Activated T-helper 17 cell treated with anti-CD3 and anti-CD28 coated beads, Interleukin-2, amount 50 U/mL, for 72 hours (primary cell): ENCODE measurements around the gene SOX18. TPM values are rescaled to one million over a fixed set of nuclear protein-coding genes. Genes with fewer than 3 reads are reported as not detected.

Source experiments
- ATAC-seq: fragments of 150-1000 bp; cut with Tn5 transposase; replicated peaks from 2 replicates; pipeline ENCODE4 v1.10.0; 2021; ENCODE audit warnings: mild to moderate bottlenecking, moderate library complexity
- H3K27ac Mint-ChIP-seq: one replicate; pipeline ENCODE4 v1.8.0; 2022; ENCODE audit warnings: mixed read lengths
- H3K27me3 Mint-ChIP-seq: one replicate; pipeline ENCODE4 v1.8.0; 2022; ENCODE audit warnings: mixed read lengths
- H3K36me3 Mint-ChIP-seq: one replicate; pipeline ENCODE4 v1.8.0; 2022; ENCODE audit warnings: low read depth, mild to moderate bottlenecking, mixed read lengths
- H3K4me1 Mint-ChIP-seq: one replicate; pipeline ENCODE4 v1.8.0; 2022; ENCODE audit warnings: mixed read lengths
- H3K4me3 Mint-ChIP-seq: one replicate; pipeline ENCODE4 v1.8.0; 2022; ENCODE audit warnings: mild to moderate bottlenecking, mixed read lengths
- H3K9me3 Mint-ChIP-seq: one replicate; pipeline ENCODE4 v1.8.0; 2022; ENCODE audit warnings: mixed read lengths
- total RNA-seq, 2 donors: library from RNA; stranded (reverse); gene quantifications; one replicate each; pipeline ENCODE4 v1.2.3, GENCODE V29; 2022

SOX18 gene
- total RNA-seq, 2 donors from 2014 or later: 0.13 to 0.22 TPM

DNA sequence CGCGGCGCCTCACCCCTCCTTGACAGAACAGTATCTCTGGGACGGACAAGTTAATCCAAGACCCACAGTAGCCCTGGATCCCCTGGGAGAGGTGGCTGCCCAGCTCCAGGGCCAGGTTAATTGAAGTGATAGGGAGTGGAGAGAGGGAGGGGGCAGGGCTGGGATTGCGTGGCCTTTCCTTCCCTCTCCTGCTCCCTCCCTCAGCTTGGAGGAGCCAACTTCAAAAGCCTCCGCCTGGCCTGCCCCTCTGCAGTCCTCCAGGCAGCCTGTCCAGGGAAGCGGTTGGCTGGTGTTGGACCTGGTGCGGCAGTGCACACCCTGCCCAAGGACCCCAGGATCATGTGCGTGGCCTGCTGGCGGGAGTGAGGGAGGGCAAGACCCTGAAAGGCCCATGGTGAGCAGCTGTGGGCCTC is 13.5 kb downstream of the SOX18 start, which contains the start of gene C20orf204:
TSS of gene C20orf204 (plus strand) at position 250 of the 413 bp plus-strand sequence. CDS start at position 392, 142 bp downstream.
- Mint-ChIP-seq H3K27ac (peak within 1 kb of the TSS; percentile 95), H3K4me1 (peaks cover 27% of the 10 kb centered on the region), H3K4me3 (peak within 1 kb of the TSS; percentile 78), H3K36me3 (peaks cover 42% of the 10 kb centered on the region), H3K9me3 (no peaks in the 10 kb centered on the region), H3K27me3 (no peaks in the 10 kb centered on the region)
- ATAC-seq: no peak

- ATAC-seq: peak; percentile 69
- Mint-ChIP-seq H3K27ac (peak overlapping the region; percentile 95), H3K4me1 (peaks cover 27% of the 10 kb centered on the region), H3K27me3 (no peaks in the 10 kb centered on the region), H3K36me3 (peaks cover 48% of the 10 kb centered on the region), H3K4me3 (peak overlapping the region; percentile 78), H3K9me3 (no peaks in the 10 kb centered on the region)
Observed at GRCh38 chr20:64035066-64035932, 14.1 kb downstream of the SOX18 start.

- peaks cover 61% of the 10 kb centered on the region for H3K36me3 Mint-ChIP-seq
Observed at GRCh38 chr20:64033981-64034493, 15.4 kb downstream of the SOX18 start.

DNA sequence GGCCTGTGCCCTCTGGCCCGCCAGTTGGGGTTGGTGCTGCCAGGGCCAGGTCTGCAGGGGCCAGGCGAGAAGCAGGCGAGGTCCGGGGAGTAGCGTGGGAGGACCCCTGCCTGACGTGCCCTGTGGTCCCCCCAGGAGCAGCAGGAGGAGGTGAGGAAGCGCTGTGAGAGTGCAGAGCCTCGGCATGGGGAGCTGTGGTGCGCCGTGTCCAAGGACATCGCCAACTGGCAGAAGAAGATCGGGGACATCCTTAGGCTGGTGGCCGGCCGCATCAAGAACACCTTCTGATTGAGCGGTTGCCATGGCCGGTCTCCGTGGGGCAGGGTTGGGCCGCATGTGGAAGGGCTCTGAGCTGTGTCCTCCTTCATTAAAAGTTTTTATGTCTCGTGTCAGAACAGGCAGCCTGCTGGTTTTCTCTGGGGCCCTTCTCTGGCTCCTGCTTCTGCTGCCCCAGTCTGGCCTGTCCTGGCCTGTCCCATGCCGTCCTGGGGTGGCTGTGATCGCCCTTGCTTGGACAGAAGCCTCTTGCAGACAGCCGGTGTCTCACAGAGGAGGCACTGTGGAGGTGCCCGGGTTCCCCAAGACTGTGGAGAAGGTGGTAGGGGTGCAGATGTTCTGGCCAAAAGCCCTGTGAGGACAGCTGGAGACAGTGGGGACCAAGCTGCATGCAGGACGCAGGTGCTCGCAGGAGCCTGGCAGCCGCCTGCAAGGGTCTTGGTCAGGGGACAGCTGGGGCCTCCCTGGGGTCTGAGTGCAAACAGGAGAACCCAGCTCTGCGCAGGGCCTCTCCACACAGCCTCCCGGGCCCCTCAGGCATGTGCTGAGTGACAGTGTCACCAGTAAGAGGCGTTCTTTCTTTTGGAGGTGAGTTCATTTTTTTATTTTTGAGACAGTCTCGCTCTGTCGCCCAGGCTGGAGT is 16.5 kb downstream of the SOX18 start:
- no peak overlapping the region for H3K27ac Mint-ChIP-seq

More at GRCh38 chr20:64033981-64034493, 15.4 kb downstream of the SOX18 start:
- ATAC-seq: no peak
- peak overlapping the region; percentile 95 for H3K27ac Mint-ChIP-seq
- peak overlapping the region; percentile 78 for H3K4me3 Mint-ChIP-seq
- no peaks in the 10 kb centered on the region for H3K27me3 Mint-ChIP-seq
- H3K9me3 Mint-ChIP-seq: no peaks in the 10 kb centered on the region
- peaks cover 20% of the 10 kb centered on the region for H3K4me1 Mint-ChIP-seq

GRCh38 chr20:64031822-64032314 is 17.6 kb downstream of the SOX18 start:
- peaks cover 20% of the 10 kb centered on the region for H3K4me1 Mint-ChIP-seq
- H3K27ac Mint-ChIP-seq: no peak overlapping the region
- no peaks in the 10 kb centered on the region for H3K9me3 Mint-ChIP-seq
- ATAC-seq: no peak
- H3K4me3 Mint-ChIP-seq: no peak overlapping the region
- peaks cover 82% of the 10 kb centered on the region for H3K36me3 Mint-ChIP-seq
- no peaks in the 10 kb centered on the region for H3K27me3 Mint-ChIP-seq

More for the DNA sequence above, 16.5 kb downstream of the SOX18 start:
- peak overlapping the region; percentile 12 for H3K4me3 Mint-ChIP-seq
- H3K36me3 Mint-ChIP-seq: peaks cover 71% of the 10 kb centered on the region
- H3K27me3 Mint-ChIP-seq: no peaks in the 10 kb centered on the region
- peaks cover 20% of the 10 kb centered on the region for H3K4me1 Mint-ChIP-seq
- H3K9me3 Mint-ChIP-seq: no peaks in the 10 kb centered on the region
- ATAC-seq: no peak

- Mint-ChIP-seq H3K9me3 (no peaks in the 10 kb centered on the region), H3K27ac (peak overlapping the region; percentile 74), H3K36me3 (peaks cover 95% of the 10 kb centered on the region), H3K4me1 (peaks cover 19% of the 10 kb centered on the region), H3K27me3 (no peaks in the 10 kb centered on the region), H3K4me3 (no peak overlapping the region)
- ATAC-seq: no peak
Observed at GRCh38 chr20:64030371-64031134, 18.9 kb downstream of the SOX18 start.

DNA sequence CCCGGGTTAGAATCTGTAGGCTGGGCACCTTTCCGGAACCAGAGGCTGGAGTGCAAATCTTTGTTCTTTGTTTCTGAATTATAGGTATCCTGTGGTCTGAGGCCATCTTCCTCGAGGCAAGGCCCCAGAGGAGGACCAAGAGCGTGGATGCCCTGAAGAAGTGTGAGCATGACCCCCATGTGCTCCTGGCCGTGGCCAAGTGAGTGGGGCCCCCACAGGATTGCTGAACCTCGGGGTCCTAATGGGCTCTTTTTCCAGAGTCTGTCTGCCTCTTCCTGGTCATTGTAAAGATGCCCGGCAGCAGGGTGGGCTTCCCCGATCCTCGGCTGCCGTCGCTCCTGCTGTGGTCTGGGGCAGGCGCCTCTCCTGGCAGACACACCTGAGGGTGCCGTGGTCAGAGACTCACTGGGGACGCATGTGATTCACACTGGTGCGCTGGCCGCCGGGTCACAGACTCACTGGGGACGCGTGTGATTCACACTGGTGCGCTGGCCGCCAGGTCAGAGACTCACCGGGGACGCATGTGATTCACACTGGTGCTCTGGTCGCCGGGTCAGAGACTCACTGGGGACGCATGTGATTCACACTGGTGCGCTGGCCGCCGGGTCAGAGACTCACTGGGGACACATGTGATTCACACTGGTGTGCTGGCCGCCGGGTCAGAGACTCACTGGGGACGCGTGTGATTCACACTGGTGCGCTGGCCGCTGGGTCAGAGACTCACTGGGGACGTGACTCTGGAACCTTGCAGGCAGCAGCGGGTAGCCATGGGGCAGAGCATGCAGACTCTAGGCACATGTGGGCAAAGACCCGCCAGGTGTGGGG is 19.9 kb downstream of the SOX18 start:
- no peaks in the 10 kb centered on the region for H3K9me3 Mint-ChIP-seq
- no peak overlapping the region for H3K27ac Mint-ChIP-seq
- H3K27me3 Mint-ChIP-seq: no peaks in the 10 kb centered on the region
- H3K4me1 Mint-ChIP-seq: peaks cover 10% of the 10 kb centered on the region
- ATAC-seq: no peak
- H3K36me3 Mint-ChIP-seq: peaks cover 96% of the 10 kb centered on the region
- no peak overlapping the region for H3K4me3 Mint-ChIP-seq

DNA sequence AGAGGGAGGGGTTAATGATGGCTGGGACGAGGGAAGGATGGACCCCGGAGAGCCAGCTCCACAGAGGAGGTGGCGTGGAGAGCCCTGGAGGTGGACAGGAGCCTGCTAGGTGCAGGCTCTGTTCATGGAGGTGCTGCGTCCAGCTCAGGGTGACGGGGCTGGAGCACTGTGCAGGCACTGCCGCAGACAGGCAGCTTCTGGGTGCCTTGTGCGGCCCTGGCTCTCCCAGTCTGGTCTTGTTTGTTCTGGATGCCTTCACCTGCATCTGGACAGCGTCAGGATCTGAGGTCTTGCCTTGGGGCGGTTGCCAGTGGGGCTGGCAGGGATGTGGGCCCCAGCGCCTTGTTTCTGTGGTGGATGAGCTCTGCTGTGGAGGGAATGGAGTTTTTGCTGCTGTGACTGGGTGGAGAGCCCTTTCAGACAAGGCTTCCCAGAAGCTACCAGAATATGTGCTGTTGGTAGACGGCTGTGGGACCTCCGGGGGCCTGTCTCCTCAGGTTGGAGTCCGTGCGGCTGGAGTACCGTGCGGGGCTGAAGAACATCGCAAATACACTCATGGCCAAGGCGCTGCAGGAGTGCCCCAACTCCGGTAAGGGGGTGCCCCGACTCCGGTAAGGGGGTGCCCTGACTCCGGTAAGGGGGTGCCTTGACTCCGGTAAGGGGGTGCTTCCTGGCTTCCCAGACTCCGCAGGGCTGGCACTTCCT is 21.3 kb downstream of the SOX18 start:
- Mint-ChIP-seq H3K27me3 (no peaks in the 10 kb centered on the region), H3K4me3 (no peak overlapping the region), H3K36me3 (peaks cover 96% of the 10 kb centered on the region), H3K9me3 (no peaks in the 10 kb centered on the region), H3K4me1 (no peaks in the 10 kb centered on the region), H3K27ac (peak overlapping the region; percentile 50)
- no peak for ATAC-seq

DNA sequence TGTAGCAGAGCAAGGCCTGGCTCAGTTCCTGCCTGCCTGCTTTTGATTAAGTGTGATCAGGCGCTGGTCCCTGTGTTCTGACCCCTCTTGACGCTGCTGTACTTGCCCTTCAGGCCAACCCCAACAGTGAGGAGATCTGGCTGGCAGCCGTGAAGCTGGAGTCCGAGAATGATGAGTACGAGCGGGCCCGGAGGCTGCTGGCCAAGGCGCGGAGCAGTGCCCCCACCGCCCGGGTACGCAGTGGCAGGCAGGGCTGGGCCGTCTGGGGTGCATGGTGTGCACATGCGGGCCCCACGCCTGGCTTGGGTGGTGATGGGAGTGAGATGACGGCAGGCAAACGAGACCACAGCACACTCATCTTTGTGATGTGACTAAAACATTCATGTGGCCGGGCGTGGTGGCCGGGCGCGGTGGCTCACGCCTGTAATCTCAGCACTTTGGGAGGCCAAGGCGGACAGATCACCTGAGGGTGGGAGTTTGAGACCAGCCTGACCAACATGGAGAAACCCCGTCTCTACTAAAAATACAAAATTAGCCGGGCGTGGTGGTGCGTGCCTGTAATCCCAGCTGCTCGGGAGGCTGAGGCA is 23.5 kb downstream of the SOX18 start:
- H3K9me3 Mint-ChIP-seq: no peaks in the 10 kb centered on the region
- no peak overlapping the region for H3K4me3 Mint-ChIP-seq
- H3K4me1 Mint-ChIP-seq: no peaks in the 10 kb centered on the region
- H3K27ac Mint-ChIP-seq: no peak overlapping the region
- no peaks in the 10 kb centered on the region for H3K27me3 Mint-ChIP-seq
- ATAC-seq: no peak
- H3K36me3 Mint-ChIP-seq: peaks cover 94% of the 10 kb centered on the region

DNA sequence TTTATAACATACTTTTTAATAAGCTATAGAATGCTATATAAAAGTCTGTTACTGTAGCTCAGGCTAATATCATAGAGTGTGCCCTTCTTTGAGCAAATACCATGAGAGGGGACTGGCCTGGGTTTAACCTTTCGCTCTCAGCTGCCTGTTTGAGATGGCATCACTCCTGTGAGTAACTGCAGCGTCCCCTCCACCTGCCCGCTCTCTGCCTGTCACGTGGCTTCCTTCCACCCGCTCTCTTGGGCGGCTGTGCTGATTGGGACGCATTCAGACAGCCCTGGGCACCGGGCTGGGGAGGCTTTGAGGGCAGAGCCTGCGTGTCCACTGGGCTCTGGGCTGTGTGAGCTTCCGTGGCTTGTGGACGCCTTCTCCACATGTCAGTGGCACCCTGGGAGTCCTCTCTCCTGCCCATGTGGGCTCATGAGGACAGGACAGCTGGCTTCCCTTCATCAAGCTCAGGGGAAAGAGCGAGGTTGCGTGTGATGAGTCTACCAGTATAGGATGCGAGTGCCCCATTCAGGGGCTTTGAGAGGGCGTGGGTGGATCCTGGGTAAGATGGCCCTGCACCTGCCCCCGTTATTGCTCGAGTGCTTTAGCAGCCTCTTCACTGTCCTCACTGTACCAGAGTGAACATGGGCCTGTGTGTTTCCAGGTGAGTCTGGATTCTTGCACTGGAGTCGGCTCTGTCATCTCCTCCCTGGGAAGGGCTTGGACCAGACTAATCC is 24.2 kb downstream of the SOX18 start:
- no peaks in the 10 kb centered on the region for H3K27me3 Mint-ChIP-seq
- no peak overlapping the region for H3K27ac Mint-ChIP-seq
- H3K36me3 Mint-ChIP-seq: peaks cover 91% of the 10 kb centered on the region
- no peaks in the 10 kb centered on the region for H3K9me3 Mint-ChIP-seq
- no peaks in the 10 kb centered on the region for H3K4me1 Mint-ChIP-seq
- H3K4me3 Mint-ChIP-seq: no peak overlapping the region
- peak; percentile 12 for ATAC-seq

DNA sequence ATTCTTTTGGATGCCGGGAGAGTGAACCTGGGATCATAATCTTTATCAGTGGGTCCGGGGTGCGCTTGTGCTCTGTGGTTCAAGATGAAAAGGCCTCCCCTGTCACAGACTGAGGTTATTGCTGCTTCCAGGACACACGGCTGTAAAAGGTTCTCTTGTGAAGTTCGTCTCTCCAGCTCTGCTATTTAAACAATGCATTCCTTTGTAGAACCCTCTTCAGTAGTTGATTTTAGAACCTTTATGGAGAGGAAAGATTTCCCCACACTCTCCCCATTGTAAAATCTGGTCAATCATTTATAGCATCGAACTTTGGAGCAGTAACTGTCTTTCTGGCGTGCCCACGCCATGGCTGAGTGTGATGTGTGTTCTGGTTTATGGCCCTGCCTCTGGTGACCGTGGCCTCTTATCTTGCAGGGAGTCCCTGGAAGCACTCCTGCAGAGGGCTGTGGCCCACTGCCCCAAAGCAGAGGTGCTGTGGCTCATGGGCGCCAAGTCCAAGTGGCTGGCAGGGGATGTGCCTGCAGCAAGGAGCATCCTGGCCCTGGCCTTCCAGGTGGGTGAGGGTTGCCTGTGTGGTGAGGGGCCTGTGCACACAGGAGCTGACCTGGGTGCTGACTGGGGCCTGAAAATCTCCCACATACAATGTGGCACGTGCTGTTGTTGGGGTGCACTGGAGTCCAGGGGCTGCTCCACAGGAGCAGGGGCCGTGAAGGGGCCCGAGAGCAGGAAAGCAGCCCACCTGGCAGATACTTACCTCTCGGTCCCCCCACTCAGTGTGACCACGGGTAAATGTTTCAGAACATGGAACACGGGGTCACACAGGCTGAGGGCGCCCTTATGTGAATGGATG is 25.1 kb downstream of the SOX18 start:
- H3K9me3 Mint-ChIP-seq: no peaks in the 10 kb centered on the region
- peaks cover 4% of the 10 kb centered on the region for H3K4me1 Mint-ChIP-seq
- H3K36me3 Mint-ChIP-seq: peaks cover 91% of the 10 kb centered on the region
- ATAC-seq: no peak
- no peak overlapping the region for H3K27ac Mint-ChIP-seq
- H3K27me3 Mint-ChIP-seq: no peaks in the 10 kb centered on the region
- no peak overlapping the region for H3K4me3 Mint-ChIP-seq
